BLaER1 treated with 17β-estradiol and CSF1 and Interleukin-3, amounts not matched to agents 10 nM and 100 nM (cell line): Measurements from ENCODE around the gene USP20.
"Not testable (repeated sequence)": the region's sequence is repeated elsewhere in the genome, so short reads cannot be mapped to it uniquely, and the experiment has no call there.

Experiments
- H3K27ac ChIP-seq, 11 experiments: shearing (Covaris generic); formaldehyde crosslinking; 2 replicates each; pipeline ENCODE4 v1.8.1; 2022
- H3K27me3 ChIP-seq, 11 experiments: shearing (Covaris generic); formaldehyde crosslinking; 2 replicates each; pipeline ENCODE4 v1.8.1; 2022
- H3K36me3 ChIP-seq, 11 experiments: shearing (Covaris generic); formaldehyde crosslinking; 2 replicates each; pipeline ENCODE4 v1.8.1; 2022
- H3K4me1 ChIP-seq, 10 experiments: shearing (Covaris generic); formaldehyde crosslinking; 2 replicates each; pipeline ENCODE4 v1.8.1; 2022
- H3K4me2 ChIP-seq, 11 experiments: shearing (Covaris generic); formaldehyde crosslinking; 2 replicates each; pipeline ENCODE4 v1.8.1; 2022
- H3K4me3 ChIP-seq, 10 experiments: shearing (Covaris generic); formaldehyde crosslinking; 2 replicates each; pipeline ENCODE4 v1.8.1; 2022
- H3K9ac ChIP-seq, 11 experiments: shearing (Covaris generic); formaldehyde crosslinking; 2 replicates each; pipeline ENCODE4 v1.8.1; 2022
- H3K9me3 ChIP-seq, 11 experiments: shearing (Covaris generic); formaldehyde crosslinking; replicated peaks in 1 of 11; 2 replicates each; pipeline ENCODE4 v1.8.1; 2022
- H4K20me1 ChIP-seq, 11 experiments: shearing (Covaris generic); formaldehyde crosslinking; 2 replicates each; pipeline ENCODE4 v1.8.1; 2022
- Cebpa-rat ChIP-seq, 11 experiments: shearing (Covaris generic); IDR thresholded peaks; 2 replicates each; pipeline ENCODE4 v1.8.1; 2022

USP20 gene

DNA sequence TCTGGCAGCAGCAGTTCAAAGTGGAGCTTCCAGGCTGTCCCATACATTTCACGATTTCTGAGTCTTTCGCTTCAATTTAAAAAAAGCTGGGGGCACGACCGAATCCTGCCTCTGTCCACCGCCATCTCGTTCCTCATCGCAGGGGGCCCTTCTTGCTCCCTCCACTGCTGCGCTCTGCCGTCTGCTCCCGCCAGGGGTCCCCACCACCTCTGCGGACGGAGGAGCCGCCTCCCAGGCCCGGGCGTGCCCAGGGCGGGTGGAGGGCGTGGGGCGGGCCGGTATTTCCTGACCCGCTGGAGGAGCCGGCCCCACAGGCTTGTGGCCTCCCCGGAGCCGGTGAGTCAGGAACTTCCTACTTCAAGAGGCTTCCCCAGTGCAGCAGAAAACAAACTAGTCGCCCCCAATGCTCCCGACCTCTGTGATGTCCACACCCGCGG is 50.4 kb downstream of the USP20 start:
- H3K9ac ChIP-seq, result peak overlapping the region; percentile 61 to 81 (median 73)
- H3K4me2 ChIP-seq, result peak overlapping the region; percentile 87 to 99 (median 97)
- no peak for TF ChIP-seq Cebpa-rat (IDR thresholded peaks at IDR 0.05)
- H3K27ac ChIP-seq, result peak overlapping the region; percentile 21 to 88 (median 83); a peak in 21 of 22 replicates
- H3K36me3 ChIP-seq, result peaks cover 0 to 17% (median 4%) of the 10 kb centered on the region in 11 experiments; a peak in 17 of 22 replicates
- no peaks in the 10 kb centered on the region for H3K9me3 ChIP-seq
- H4K20me1 ChIP-seq, result no peaks in the 10 kb centered on the region; a peak in 1 of 22 replicates
- H3K4me1 ChIP-seq, result peaks cover 62 to 70% (median 67%) of the 10 kb centered on the region in 10 experiments
- peak overlapping the region; percentile 46 to 64 (median 54) for H3K4me3 ChIP-seq
- no peaks in the 10 kb centered on the region for H3K27me3 ChIP-seq

DNA sequence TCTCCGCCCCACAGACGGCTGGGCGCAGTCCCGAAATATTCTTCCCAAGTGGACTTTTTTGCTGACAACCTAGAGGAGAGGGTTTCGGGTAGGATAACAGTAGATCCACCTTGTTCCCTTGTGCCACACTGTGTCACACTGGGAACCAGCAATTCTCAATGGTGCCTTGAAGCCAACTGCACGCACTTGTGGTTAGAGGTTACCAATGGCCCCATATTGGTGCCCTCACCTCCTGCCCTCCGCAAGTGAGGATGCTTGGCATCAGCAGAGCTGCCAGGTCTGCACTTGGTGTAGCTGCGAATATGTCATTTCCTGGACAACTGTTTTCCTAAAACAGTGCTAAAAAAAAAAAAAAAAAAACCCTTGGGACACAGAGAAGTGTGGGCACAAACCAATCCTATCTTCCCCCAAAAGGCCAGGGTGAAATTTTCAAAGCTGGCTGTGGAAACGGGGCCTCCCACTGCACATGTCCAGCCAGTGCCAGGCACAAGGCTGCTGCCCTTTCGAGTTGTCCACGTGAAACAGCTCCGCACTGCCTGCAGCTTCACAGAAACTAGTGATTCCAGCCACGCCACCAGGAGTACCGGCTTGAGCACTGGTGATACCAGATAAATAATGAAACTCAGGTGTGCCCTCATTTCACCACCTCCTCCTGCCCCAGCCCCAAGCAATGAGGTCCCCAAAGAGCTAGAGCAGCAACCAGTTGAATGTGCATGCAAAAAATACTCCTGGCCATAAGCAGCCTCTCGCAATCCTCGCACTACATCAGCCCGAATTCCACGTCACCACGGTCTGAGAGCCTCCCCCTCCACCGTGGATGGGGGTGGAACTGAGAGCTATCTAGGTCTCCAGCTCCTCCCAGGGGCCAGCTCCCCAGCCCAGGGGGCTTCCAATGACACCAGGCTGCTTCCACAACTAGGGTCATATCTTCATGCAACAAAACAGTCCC is 51.2 kb downstream of the USP20 start:
- H3K4me2 ChIP-seq, result peak overlapping the region; percentile 87 to 99 (median 97)
- TF ChIP-seq Cebpa-rat (IDR thresholded peaks at IDR 0.05), result no peak
- peaks cover 0 to 14% (median 1%) of the 10 kb centered on the region in 11 experiments; a peak in 14 of 22 replicates for H3K36me3 ChIP-seq
- no peaks in the 10 kb centered on the region for H3K27me3 ChIP-seq
- no peaks in the 10 kb centered on the region for H3K9me3 ChIP-seq
- H3K27ac ChIP-seq, result peak overlapping the region in 10 of 11 experiments; percentile 64 to 88 (median 83); a peak in 20 of 22 replicates
- peaks cover 70 to 78% (median 75%) of the 10 kb centered on the region in 10 experiments for H3K4me1 ChIP-seq
- peak overlapping the region in 9 of 11 experiments; percentile 25 to 81 (median 74); a peak in 13 of 22 replicates for H3K9ac ChIP-seq
- no peaks in the 10 kb centered on the region; a peak in 1 of 22 replicates for H4K20me1 ChIP-seq
- peak overlapping the region in 8 of 10 experiments; percentile 18 to 64 (median 56); a peak in 7 of 20 replicates for H3K4me3 ChIP-seq

- TF ChIP-seq Cebpa-rat (IDR thresholded peaks at IDR 0.05), result no peak
- Histone ChIP-seq H4K20me1 (no peaks in the 10 kb centered on the region; a peak in 1 of 22 replicates), H3K4me2 (peak overlapping the region; percentile 87 to 99 (median 97)), H3K27ac (peak overlapping the region in 10 of 11 experiments; percentile 50 to 88 (median 82); a peak in 19 of 22 replicates), H3K9me3 (no peaks in the 10 kb centered on the region), H3K9ac (peak overlapping the region in 10 of 11 experiments; percentile 27 to 81 (median 74); a peak in 19 of 22 replicates), H3K4me1 (peaks cover 81 to 89% (median 87%) of the 10 kb centered on the region in 10 experiments), H3K36me3 (peaks cover 0 to 10% (median 0%) of the 10 kb centered on the region in 11 experiments; a peak in 4 of 22 replicates), H3K27me3 (no peaks in the 10 kb centered on the region), H3K4me3 (peak overlapping the region; percentile 21 to 56 (median 38); a peak in 16 of 20 replicates)
Observed at GRCh38 chr9:129887334-129888292, 52.4 kb downstream of the USP20 start.

DNA sequence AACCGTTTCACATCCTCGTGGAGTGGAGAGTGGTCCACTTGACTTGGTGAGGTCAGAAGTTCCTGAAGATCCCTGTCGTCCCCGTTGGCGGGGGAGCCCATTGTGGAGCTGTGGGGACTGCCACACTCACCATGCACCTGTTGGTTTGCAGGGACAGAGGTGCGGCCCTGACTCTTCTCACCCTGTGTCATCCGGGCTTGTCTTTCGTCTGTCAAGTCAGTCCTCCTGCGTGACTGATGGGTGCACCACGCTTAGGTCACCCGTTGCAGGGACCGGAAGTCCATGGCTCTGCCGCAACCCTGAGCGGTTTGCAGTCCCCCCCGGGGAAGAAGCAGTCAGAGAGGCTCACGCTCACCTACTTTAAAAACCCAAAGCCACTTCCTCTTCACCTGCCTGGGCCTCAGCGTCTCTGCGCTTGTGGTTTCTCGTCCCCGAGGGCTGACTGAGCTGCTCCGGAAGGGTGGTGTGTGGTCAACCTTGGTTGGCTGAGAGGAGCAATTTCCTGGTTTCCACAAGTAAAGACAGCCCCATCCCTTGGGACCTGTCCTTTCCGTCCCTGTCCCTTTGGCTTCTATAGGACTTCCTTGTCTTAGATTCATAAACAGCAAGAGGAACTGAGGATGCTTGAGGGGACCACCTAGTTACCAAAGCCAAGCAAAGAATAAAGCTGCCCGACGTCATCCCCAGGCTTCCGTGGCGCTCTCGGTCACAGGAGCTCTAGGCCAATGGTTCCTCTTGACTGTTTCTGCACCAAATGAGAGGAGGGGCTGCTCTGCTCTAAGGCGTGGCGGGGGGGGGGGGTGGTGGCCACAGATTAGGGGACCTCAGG is 53.2 kb downstream of the USP20 start:
- no peaks in the 10 kb centered on the region; a peak in 1 of 22 replicates for H4K20me1 ChIP-seq
- H3K27me3 ChIP-seq, result no peaks in the 10 kb centered on the region
- peak in 5 of 11 experiments; percentile 41 to 92 (median 61); a peak in 7 of 22 replicates for TF ChIP-seq Cebpa-rat (IDR thresholded peaks at IDR 0.05)
- peaks cover 0 to 10% (median 0%) of the 10 kb centered on the region in 11 experiments; a peak in 3 of 22 replicates for H3K36me3 ChIP-seq
- peak overlapping the region; percentile 21 to 56 (median 40); a peak in 16 of 20 replicates for H3K4me3 ChIP-seq
- H3K9me3 ChIP-seq, result no peaks in the 10 kb centered on the region
- H3K4me2 ChIP-seq, result peak overlapping the region; percentile 87 to 99 (median 97)
- peaks cover 89 to 96% (median 95%) of the 10 kb centered on the region in 10 experiments for H3K4me1 ChIP-seq
- H3K9ac ChIP-seq, result peak overlapping the region in 9 of 11 experiments; percentile 56 to 81 (median 74); a peak in 19 of 22 replicates
- peak overlapping the region in 10 of 11 experiments; percentile 50 to 88 (median 82); a peak in 20 of 22 replicates for H3K27ac ChIP-seq

DNA sequence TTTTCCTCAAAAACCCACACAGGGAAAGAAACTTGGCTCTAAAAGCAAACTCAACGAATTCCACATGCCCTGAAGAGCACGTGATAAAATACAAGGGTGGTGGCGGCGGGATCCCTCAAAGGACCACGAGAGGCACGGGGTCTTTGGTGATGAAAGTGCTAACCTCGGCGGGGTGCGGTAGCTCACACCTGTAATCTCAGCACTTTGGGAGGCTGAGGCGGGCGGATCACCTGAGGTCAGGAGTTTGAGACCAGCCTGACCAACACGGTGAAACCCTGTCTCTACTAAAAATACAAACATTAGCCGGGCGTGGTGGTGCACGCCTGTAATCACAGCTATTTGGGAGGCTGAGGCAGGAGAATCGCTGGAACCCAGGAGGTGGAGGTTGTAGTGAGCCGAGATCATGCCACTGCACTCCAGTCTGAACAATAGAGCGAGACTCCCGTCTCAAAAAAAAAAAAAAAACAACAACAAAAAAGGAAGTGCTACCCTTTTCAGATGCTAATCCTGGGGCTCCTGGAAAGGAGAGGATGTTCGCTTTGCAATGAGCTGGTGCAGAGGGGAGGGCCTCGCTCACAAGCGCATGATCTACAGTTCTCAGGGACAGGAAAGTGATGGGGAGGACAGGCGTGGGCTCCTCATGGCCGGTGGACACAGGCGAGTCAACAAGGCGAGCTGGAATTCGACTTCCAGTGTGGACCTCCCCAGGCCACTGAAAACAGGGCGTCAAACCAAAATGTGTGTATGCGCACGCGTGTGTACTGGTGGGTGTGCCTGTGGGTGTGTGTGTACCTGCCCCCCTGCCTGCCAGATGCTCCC is 54.1 kb downstream of the USP20 start:
- Histone ChIP-seq H4K20me1 (no peaks in the 10 kb centered on the region; a peak in 1 of 22 replicates), H3K4me2 (peak overlapping the region; percentile 87 to 99 (median 97)), H3K9ac (peak overlapping the region in 9 of 11 experiments; percentile 56 to 76 (median 74); a peak in 18 of 22 replicates), H3K4me1 (peaks cover 87 to 97% (median 94%) of the 10 kb centered on the region in 10 experiments), H3K36me3 (peaks cover 0 to 17% (median 0%) of the 10 kb centered on the region in 11 experiments; a peak in 5 of 22 replicates), H3K4me3 (peak overlapping the region in 7 of 10 experiments; percentile 8 to 56 (median 45); a peak in 11 of 20 replicates), H3K9me3 (no peaks in the 10 kb centered on the region), H3K27me3 (no peaks in the 10 kb centered on the region), H3K27ac (peak overlapping the region in 10 of 11 experiments; percentile 50 to 88 (median 82); a peak in 20 of 22 replicates)
- TF ChIP-seq Cebpa-rat (IDR thresholded peaks at IDR 0.05), result no peak

- Histone ChIP-seq H3K4me1 (peaks cover 83 to 97% (median 94%) of the 10 kb centered on the region in 10 experiments), H3K27ac (peak overlapping the region in 10 of 11 experiments; percentile 50 to 88 (median 82); a peak in 18 of 22 replicates), H3K4me2 (peak overlapping the region; percentile 87 to 99 (median 97)), H3K9me3 (no peaks in the 10 kb centered on the region), H4K20me1 (no peaks in the 10 kb centered on the region; a peak in 1 of 22 replicates), H3K4me3 (peak overlapping the region in 6 of 10 experiments; percentile 8 to 56 (median 42); a peak in 11 of 20 replicates), H3K9ac (peak overlapping the region in 10 of 11 experiments; percentile 59 to 77 (median 74); a peak in 17 of 22 replicates), H3K36me3 (peaks cover 0 to 25% (median 0%) of the 10 kb centered on the region in 11 experiments; a peak in 6 of 22 replicates), H3K27me3 (no peaks in the 10 kb centered on the region)
- TF ChIP-seq Cebpa-rat (IDR thresholded peaks at IDR 0.05), result no peak
Observed at GRCh38 chr9:129889941-129890717, 54.9 kb downstream of the USP20 start.

GRCh38 chr9:129890718-129891299 is 55.6 kb downstream of the USP20 start:
- H3K27me3 ChIP-seq, H4K20me1 ChIP-seq, H3K9me3 ChIP-seq: not testable (repeated sequence)
- Histone ChIP-seq H3K4me2 (peak overlapping the region; percentile 87 to 99 (median 97)), H3K36me3 (peaks cover 0 to 31% (median 0%) of the 10 kb centered on the region in 11 experiments; a peak in 8 of 22 replicates), H3K27ac (peak overlapping the region; percentile 41 to 88 (median 81); a peak in 20 of 22 replicates), H3K9ac (peak overlapping the region in 10 of 11 experiments; percentile 59 to 77 (median 72); a peak in 19 of 22 replicates), H3K4me1 (peaks cover 78 to 96% (median 90%) of the 10 kb centered on the region in 10 experiments), H3K4me3 (peak overlapping the region in 6 of 10 experiments; percentile 31 to 56 (median 37); a peak in 9 of 20 replicates)
